Measurements from ENCODE around the gene RAE1.
"Not testable (repeated sequence)": the region's sequence is repeated elsewhere in the genome, so short reads cannot be mapped to it uniquely, and the experiment has no call there.

Gene RAE1

DNA sequence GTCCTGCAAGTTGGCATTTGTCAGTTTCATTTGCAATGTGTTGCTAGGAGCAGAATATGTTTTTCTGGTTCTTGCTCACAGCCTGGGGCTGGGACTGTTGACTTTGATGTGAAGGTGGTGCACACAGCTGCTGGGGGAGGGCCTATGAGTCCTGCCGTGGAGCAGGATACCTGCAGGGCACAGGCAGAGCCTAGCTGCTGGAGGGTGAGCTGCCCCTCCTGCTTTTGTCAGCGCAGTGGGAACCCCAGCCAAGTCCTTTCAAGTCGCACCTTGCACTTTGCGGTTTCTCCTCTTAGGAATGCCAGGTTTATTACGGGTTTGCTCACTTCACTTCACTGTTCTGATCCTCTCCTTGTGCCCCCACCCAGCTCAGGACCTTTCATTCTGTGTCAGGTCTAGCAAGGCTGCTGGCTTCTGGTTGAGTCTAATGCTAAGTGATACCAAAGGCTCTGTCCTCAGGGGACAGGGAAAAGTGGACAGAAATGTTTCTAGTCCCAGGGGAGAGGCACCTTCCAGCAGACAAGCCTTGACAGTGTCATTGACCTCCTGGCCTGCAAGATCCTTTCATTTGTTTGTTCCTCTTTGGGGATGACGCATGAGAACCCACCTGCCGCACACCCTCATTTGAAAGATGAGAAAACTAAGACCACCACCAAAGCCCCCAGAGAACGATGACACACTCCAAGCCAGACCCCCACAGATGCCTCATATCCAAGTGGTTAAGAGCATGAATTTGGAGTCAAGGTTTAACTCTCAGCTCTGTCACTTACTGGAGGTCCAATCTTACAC is 24.2 kb upstream of the RAE1 start:
- FAIRE-seq, result no peak

DNA sequence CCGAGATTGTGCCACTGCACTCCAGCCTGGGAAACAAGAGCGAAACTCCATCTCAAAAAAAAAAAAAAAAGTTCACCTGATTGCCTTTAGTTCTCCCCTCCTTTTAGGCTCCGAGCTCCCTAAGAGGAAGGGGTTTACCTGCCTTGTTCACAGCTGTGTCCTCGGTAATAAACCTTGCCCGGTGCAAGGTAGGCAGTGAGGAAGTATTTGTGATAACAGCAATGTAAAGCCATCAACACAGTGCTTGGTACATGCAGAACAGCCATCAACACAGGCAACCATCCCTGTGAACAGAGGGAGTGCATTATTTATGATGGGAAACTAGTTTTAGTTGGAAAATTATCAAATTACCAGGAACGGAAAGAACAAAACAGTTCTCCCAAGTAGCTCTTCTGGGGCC is 23.2 kb upstream of the RAE1 start:
- FAIRE-seq, result no peak

DNA sequence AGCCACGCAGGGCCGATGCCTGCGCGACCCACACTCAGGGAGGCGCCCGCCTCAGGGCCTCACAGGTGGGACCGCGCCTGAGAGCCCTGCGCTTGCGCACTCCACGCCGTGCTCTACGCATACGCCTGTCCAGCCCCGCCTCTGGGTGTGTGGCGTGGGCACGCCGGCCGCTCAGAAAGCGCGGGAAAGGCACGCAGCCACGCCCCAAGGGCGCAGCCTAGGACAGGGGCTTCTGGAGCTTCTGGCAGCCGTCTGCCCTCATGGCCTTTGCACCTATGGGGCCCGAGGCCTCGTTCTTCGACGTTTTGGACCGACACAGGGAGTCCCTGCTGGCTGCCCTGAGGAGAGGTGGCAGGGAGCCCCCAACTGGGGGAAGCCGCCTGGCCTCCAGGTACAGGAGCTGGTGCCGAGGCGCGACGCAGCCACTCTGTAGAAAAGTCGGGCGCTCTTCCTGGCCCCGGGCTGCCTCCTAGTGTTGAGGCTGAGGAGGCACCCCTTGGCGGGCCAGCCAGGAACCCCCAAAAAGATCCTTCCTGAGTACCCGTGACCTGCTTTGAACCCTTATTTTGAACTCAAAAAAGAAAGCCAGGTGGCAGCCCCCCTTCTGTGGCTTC is 21.3 kb upstream of the RAE1 start, which contains the start of gene SPO11:
TSS of gene SPO11 (plus strand) at position 196 of the 614 bp plus-strand sequence. CDS start at position 261, 65 bp downstream.
- FAIRE-seq, result no peak

DNA sequence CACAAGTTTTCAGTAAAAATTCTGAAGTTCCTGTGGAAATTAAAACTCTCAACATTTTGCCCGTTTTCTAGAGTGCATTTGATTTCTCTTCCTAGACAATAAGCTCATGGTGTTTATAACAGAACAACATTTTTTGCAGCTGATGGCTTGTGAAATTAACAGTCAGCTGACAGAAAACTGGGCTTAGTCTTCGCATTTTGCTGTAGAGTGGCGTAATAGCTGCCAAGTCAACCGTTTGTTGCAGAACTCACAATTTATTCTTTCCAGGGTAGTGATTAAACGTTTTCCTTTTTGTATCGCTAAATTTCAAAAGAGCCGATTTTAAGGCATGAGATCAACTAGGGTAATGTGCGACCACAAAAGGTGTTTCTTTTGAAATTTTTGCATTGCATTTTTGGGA is 20.1 kb upstream of the RAE1 start:
- no peak for FAIRE-seq

DNA sequence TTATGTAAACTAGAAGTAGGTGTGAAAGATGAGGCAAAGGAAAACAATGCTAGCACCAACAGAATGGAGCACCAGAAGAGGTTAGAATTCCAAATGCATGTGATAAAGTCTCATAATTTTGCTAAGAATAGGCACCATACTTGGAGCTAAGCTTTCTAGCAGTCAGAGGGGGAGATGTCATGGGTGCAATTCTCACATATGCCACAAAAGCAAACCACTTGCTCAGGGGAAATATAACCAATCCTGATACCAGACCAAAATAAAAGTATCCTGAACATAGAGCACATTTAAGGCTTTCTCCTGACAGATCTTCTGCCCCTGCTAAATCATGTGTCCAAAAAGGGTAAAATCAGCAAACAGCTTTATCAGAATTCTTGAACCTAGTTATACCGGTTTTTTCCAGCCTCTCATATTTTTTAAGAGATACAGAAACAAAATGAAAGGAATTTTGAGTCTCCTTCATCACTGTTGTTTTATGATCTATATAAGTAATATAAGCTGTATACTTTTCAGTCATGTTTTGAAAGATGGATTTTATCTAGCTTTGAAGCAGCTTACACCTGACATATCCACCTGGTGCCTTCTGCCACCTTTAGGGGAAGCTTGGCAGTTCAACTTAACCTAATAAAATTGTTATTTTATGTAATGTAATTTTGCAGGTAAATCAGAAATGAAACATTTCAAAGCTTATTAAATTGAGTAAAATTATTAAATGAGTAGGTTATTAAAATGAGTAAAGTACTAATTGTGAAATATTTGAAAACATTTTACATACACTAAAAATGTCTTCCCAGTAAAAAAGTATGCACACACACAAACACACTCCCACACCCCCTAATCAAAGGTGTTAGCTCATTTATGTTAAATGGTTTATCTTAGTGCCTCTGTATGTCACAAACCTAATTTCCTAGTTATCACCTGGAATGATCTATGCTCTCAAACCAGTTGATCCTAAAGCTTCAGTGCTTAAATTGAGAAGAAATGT is 18.7 kb upstream of the RAE1 start:
- no peak for FAIRE-seq

DNA sequence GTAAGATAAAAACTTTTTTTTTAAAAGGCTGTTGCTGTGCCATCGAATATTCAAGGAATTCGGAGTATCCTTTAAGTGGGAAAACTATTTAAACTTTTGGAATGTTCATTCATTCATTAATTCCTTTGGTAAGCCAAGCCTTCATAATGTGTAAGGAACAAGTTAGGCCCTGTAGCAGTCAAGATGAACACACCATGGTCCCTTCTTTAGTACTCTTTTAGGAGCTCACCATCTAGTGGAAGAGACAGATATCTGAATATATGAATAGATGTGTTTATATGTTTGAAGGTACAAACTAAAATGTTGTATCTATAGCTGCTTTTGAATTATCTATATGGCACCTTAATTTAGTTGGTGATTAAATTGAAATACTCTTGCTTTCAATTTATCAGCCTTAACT is 15.7 kb upstream of the RAE1 start:
- FAIRE-seq, result no peak

DNA sequence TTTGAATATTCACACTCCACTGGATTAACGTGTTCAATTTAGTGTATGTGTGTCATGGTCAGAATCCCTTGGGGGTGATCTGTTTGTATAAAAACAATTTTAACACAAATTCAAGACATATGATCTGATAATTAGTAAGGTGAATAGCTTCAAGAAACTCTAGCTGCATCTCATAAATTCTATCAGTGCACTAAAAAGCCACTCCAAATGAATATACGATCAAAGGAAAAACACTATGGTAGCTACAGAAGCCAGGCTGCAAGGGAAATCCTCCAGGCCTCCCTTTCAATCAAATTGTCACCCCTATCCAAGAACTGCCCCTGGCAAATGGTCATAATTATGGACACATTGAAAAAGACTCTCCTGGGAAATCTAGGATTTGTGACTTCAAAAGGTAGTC is 9.4 kb upstream of the RAE1 start:
- no peak for FAIRE-seq

DNA sequence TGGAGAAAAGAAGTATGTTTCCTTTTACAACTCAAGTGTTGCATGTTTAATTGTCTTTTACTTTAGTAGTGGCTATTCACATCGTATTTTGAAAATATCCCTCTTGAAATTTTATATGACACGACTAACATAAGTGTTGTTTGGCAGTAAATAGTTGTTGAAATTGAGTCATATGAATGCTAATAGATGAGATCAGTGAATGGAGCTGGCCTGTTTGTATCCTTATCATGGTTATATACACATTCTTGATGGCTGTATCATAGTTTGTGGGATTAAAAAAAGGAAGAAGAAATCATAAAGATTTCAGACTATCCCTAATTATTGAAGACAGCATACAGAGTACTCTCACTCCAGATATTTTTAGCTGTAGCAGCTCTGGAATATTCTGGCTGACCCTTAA is 8.2 kb upstream of the RAE1 start:
- no peak for FAIRE-seq

DNA sequence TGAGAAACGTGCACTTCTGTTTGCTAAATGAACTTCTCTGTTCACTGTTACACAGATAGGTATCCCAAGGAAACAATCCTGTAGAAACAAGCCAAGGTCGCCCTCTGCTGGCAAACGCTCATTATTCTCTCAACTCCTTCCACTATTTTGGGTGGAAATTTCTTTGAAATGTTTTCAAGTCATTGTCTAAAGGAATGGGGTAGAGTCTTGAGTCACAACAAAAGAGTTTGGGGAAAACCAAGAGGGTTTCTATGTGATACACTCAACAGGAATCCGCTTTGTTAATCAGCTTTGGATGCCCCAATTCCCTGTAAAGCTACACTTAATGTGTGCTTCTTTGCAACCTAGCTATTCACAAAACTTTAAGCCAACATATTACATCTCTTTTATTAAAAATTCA is 4.6 kb upstream of the RAE1 start:
- FAIRE-seq, result peak; percentile 90

DNA sequence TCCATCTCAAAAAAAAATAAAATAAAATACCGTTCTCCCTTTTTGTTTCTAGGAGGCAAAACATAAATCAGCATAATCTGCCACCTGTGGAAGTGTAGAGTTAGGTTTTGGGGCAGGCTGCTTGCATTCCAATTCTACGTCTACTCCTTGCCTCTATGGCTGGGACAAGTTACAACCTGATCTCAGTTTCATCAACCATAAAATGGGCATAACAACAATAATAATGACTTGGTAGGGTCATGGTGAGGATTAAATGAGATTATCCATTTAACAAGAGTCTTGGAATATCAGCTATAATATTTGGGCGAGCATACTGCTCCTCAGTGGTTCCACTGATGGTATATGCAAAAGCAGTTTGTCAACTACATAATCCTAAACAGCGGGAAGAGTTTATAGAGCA is 3.7 kb upstream of the RAE1 start:
- FAIRE-seq, result no peak

DNA sequence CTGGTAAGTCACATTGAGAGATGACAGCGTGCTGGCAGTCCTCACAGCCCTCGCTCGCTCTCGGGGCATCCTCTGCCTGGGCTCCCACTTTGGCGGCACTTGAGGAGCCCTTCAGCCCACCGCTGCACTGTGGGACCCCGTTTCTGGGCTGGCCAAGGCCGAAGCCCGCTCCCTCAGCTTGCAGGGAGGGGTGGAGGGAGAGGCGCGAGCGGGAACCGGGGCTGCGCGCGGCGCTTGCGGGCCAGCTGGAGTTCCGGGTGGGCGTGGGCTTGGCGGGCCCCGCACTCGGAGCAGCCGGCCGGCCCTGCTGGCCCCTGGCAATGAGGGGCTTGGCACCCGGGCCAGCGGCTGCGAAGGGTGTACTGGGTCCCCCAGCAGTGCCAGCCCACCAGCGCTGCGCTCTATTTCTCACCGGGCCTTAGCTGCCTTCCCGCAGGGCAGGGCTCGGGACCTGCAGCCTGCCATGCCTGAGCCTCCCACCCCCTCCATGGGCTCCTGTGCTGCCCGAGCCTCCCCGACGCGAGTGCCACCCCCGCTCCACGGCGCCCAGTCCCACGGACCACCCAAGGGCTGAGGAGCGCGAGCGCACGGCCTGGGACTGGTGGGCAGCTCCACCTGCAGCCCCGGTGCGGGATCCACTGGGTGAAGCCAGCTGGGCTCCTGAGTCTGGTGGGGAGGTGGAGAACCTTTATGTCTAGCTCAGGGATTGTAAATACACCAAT is 2.7 kb upstream of the RAE1 start:
- FAIRE-seq, result not testable (repeated sequence)

DNA sequence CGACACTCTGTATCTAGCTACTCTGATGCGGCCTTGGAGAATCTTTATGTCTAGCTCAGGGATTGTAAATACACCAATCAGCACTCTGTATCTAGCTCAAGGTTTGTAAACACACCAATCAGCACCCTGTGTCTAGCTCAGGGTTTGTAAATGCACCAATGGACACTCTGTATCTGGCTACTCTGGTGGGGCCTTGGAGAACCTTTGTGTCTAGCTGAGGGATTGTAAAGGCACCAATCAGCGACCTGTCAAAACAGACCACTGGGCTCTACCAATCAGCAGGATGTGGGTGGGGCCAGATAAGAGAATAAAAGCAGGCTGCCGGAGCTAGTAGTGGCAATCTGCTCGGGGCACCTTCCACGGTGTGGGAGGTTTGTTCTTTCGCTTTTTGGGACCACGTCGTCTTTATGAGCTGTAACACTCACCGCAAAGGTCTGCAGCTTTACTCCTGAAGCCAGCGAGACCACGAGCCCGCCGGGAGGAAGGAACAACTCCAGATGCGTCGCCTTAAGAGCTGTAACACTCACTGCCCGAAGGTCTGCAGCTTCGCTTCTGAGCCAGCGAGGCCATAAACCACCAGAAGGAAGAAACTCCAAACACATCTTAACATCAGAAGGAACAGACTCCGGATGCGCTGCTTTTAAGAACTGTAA is 2.0 kb upstream of the RAE1 start:
- FAIRE-seq, result not testable (repeated sequence)

DNA sequence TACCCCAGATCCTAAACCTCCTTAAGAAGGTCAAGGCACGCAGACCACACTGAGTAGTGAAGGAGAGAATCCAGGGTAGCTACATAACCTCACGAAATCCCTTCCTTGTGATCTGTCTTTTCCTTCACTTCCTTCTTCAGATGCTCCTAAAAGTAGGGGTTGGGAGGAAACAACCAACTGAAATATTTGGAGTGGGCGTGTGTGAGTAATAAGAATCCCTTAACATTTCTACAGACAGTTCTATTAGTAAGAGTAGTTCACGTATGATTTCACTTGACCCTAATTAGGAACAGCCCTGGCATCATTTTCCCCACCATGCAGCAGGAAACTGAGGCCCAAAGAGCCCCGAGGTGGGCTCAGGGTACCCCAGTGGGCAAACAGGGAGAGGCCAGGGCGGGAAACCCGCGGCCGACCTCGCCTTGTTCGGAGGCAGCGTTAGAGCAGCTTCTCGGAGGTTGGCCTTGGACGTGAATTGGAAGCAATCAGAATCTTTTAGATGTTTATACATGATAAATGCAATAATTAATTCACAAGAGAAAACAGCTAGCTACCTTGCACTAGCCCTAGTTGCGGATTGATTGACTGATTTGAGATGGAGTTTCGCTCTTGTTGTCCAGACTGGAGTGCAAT is 859 bp upstream of the RAE1 start:
- FAIRE-seq, result no peak

DNA sequence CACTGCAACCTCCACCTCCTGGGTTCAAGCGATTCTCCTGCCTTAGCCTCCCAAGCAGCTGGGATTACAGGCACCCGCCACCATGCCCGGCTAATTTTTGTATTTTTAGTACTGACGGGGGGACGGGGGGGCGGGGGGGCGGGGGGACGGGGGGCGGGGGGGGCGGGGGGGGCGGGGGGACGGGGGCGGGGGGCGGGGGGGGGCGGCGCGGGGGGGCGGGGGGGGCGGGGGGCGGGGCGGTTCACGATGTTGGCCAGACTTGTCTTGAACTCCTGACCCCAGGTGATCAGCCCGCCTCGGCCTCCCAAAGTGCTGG is 371 bp upstream of the RAE1 start:
- FAIRE-seq, result not testable (repeated sequence)

DNA sequence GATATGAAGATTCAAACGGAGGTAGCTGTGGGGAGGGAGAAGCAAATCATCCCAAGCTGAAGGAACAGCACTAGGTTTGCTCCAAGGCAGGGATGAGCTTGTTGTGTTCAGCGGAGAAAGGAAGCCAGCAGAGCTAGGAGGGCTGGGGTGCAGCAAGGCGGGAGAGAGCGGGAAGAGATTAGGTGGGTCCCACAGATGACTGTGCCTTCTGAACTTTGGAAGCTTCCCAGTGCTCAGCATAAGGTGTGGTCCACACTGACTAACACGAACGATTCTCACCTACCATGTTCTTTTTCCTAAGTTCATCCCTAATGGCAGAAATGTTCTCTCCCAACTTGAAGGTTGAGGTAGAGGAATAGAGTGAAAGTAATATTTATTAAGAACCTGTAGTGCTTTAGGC is 1.2 kb downstream of the RAE1 start:
- no peak for FAIRE-seq

DNA sequence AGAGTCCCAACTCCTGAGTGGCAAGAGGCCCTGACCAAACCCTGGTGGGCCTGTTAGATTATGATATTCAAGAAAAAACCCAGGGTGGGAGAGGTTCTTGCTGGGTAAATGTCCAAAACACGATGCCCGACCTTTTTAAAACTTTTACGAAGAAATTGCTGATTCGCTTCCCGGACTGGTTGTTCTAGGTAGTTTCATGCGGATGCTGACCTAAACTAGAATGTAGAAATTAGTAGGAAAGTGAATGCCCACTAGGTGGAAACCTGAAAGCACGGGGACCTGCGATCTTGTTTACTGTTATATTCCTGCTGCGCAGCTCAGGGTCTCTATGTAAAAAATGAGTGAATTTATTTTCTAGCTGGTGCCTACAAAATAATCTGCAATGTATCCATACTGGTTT is 2.3 kb downstream of the RAE1 start:
- FAIRE-seq, result no peak

DNA sequence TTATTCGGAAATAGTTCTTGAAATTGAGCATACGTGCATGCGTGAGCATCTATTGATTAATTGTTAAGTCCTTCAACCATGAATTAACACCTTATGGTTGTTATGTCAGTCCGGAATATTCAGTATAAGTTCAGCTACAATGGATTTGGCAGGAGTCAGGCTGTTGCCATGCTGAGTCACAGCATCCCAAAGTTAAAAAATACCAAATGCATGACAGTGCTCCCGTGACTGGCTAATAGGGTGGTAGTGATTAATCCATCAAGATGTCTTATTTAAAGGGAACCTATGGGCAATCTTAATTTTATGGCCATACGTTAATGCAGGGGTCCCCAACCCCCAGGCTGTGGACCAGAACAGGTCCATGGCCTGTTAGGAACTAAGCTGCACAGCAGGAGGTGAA is 10.5 kb downstream of the RAE1 start:
- FAIRE-seq, result no peak

DNA sequence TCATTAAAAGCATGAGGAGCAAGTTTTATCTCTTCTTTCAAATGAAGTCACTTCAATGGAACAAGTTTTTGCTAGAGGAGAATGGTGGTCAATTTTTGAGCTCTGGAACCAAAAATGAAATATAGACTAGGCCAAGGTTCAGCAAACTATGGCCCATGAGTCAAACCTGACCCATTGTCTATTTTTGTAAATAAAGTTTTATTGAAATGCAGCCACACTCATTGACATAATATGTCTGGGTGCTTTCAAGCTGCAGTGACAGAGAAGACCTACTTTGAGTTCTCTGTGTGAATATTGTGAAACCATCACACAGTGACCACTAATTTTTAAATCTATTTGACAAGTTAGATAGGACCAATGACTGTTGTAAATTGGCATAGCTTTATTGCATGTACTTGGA is 13.4 kb downstream of the RAE1 start:
- no peak for FAIRE-seq

DNA sequence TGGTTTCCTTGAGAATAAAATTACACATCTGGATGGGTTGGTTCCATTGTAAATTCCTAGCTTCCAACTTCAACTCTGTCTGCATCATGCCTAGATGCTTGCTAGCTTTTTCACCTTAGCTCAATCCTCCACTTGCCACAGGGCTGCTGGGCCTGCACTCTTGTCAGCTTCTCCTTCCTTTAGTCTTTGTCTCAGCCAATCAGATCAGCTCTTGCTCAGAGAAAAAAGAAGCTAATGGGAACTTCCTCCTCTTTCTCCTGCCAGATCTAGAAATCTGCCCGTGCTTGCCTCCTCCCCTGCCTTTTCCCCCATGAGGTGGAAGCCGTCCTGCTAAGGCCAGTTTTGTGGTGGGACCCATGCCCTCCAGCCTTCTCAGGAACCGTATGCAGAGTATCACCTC is 18.5 kb downstream of the RAE1 start:
- FAIRE-seq, result no peak

DNA sequence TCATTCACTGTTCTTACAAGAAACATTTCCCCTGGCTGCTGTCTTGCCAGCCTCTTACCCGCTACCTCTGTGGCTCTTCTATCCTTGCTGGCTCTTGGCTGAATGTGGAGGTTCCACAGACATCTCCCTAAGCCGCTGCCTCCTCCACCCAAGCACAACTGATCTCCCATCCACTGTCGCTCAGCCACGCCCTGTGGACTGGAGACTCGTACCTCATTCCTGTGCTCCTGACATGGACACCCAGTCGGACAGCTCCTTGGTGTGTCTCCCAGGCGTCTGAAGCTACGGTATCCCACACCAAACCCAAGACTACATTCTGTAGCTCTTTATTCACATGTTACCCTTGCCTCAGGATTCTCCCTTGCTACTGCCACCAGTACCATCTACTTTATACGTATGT is 19.3 kb downstream of the RAE1 start:
- FAIRE-seq, result no peak

DNA sequence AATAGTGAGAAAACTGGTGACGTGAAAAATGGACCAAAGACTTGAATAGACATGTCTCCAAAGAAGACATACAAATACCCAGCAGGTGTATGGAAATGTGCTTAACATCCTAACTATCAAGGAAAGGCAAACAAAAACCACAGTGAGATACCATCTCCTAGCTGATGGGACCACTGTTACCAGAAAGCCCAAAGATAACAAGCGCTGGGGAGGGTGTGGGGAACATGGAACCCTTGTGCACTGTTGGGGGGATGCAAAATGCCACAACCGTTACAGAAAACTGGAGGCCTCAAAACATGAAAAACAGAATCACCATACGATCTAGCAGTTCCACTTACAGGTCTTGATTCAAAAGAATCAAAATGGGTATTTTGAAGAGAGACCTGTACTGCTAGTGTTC is 20.3 kb downstream of the RAE1 start:
- no peak for FAIRE-seq

DNA sequence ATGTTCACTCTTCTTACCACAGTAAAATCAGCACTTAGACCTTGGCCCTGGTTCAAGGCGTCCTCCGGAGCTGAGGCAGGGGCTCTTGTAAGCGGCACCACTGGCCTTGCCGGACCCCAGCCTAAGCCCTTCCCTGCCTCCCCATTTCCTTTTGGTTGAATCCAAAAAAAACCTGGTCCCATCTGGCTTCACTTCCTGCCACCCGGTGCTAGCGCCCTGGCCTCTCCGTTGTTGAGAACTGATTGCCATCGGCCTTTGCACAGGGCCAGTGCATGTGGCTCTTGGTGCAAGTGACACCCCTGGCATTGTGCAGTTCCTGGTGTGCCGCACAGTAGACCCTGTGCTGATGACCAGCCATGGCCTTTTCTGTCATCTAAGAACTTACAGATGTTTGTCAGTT is 21.1 kb downstream of the RAE1 start:
- FAIRE-seq, result no peak

Measured in endometrium (tissue), 2 donors.